Measurements from ENCODE around the gene KITLG.

Gene KITLG

DNA sequence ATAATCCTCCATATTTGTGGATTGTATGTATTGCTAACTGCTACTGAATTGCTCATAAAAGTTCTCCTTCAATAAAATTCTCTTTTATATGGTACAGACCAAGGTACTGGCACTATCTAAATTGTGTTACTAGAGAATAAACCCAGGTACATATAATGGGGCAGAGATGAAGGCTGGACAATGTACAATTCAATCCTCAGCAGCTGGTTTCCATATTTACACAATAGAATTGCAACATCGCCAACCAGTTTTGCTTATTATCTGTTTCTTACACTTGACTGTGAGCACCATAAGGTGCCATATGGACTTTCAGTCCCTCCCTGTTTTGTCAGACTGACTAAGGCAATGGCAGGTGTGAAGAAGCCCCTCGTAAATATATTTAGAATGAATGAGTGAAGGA lies 18.1 kb downstream of the KITLG start:
- DNase-seq = no peak
- no peak overlapping the region for H3K27ac ChIP-seq (ENCODE audit: low read length)
- H3K36me3 ChIP-seq (replicated peaks; ENCODE audit: insufficient read depth, low read length) = no peaks in the 10 kb centered on the region
- no peak overlapping the region for H2AFZ ChIP-seq (ENCODE audit: low read length)
- no peak overlapping the region for H3K4me3 ChIP-seq (ENCODE audit: low read length)
- no peaks in the 10 kb centered on the region for H3F3A ChIP-seq (ENCODE audit: insufficient read depth, low read length)
- no peak overlapping the region for H3K4me2 ChIP-seq (ENCODE audit: low read depth, low read length)
- H3K4me1 ChIP-seq (ENCODE audit: low read length) = no peaks in the 10 kb centered on the region
- no peaks in the 10 kb centered on the region for H4K20me1 ChIP-seq (ENCODE audit: insufficient read depth, low read length)
- H3K9me3 ChIP-seq (replicated peaks; ENCODE audit: insufficient read depth, low read length) = no peaks in the 10 kb centered on the region
- no peaks in the 10 kb centered on the region for H3K27me3 ChIP-seq (replicated peaks; ENCODE audit: insufficient read depth, low read length)
- TF ChIP-seq, protein P1, sequence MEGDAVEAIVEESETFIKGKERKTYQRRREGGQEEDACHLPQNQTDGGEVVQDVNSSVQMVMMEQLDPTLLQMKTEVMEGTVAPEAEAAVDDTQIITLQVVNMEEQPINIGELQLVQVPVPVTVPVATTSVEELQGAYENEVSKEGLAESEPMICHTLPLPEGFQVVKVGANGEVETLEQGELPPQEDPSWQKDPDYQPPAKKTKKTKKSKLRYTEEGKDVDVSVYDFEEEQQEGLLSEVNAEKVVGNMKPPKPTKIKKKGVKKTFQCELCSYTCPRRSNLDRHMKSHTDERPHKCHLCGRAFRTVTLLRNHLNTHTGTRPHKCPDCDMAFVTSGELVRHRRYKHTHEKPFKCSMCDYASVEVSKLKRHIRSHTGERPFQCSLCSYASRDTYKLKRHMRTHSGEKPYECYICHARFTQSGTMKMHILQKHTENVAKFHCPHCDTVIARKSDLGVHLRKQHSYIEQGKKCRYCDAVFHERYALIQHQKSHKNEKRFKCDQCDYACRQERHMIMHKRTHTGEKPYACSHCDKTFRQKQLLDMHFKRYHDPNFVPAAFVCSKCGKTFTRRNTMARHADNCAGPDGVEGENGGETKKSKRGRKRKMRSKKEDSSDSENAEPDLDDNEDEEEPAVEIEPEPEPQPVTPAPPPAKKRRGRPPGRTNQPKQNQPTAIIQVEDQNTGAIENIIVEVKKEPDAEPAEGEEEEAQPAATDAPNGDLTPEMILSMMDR (IDR thresholded peaks at IDR 0.05; ENCODE audit: low read length) = no peak
- TF ChIP-seq EZH2 (optimal IDR thresholded peaks at IDR 0.05; ENCODE audit: low read depth, low read length) (no peak), EZH2phosphoT487 (IDR thresholded peaks at IDR 0.05; ENCODE audit: low read length) (no peak)
- H3K9ac ChIP-seq (ENCODE audit: low read length) = no peak overlapping the region
- H3K9me2 ChIP-seq (replicated peaks; ENCODE audit: insufficient read depth, low read length) = no peaks in the 10 kb centered on the region
- H3K79me2 ChIP-seq (ENCODE audit: low read length) = no peaks in the 10 kb centered on the region

DNA sequence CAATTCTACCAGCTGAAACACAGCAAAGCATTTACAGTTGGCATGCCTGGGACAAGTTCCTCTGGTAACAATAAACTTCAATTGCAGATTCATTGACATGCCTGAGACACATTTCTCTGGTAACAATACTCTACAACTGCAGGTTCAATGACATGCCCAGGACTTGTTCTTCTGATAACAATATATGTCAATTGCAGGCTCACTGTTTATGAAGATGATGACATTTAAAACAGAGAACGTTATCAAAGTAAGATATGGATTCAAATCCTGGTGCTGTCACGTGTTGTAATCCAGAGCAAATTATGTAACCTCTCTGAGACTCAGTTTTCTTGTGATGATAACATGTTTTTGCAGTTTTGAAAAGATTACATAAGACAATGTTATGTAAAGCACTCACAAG lies 20.5 kb downstream of the KITLG start:
- Histone ChIP-seq H3K27ac (ENCODE audit: low read length) (no peak overlapping the region), H3F3A (ENCODE audit: insufficient read depth, low read length) (no peaks in the 10 kb centered on the region), H3K4me3 (ENCODE audit: low read length) (no peak overlapping the region), H3K27me3 (replicated peaks; ENCODE audit: insufficient read depth, low read length) (no peaks in the 10 kb centered on the region), H2AFZ (ENCODE audit: low read length) (no peak overlapping the region), H3K36me3 (replicated peaks; ENCODE audit: insufficient read depth, low read length) (no peaks in the 10 kb centered on the region), H4K20me1 (ENCODE audit: insufficient read depth, low read length) (no peaks in the 10 kb centered on the region), H3K9ac (ENCODE audit: low read length) (no peak overlapping the region), H3K4me1 (ENCODE audit: low read length) (no peaks in the 10 kb centered on the region), H3K9me2 (replicated peaks; ENCODE audit: insufficient read depth, low read length) (no peaks in the 10 kb centered on the region), H3K4me2 (ENCODE audit: low read depth, low read length) (no peak overlapping the region), H3K79me2 (ENCODE audit: low read length) (no peaks in the 10 kb centered on the region), H3K9me3 (replicated peaks; ENCODE audit: insufficient read depth, low read length) (no peaks in the 10 kb centered on the region)
- DNase-seq = no peak
- no peak for TF ChIP-seq EZH2 (optimal IDR thresholded peaks at IDR 0.05; ENCODE audit: low read depth, low read length)
- no peak for TF ChIP-seq EZH2phosphoT487 (IDR thresholded peaks at IDR 0.05; ENCODE audit: low read length)
- TF ChIP-seq, protein P1 (IDR thresholded peaks at IDR 0.05; ENCODE audit: low read length) = no peak

DNA sequence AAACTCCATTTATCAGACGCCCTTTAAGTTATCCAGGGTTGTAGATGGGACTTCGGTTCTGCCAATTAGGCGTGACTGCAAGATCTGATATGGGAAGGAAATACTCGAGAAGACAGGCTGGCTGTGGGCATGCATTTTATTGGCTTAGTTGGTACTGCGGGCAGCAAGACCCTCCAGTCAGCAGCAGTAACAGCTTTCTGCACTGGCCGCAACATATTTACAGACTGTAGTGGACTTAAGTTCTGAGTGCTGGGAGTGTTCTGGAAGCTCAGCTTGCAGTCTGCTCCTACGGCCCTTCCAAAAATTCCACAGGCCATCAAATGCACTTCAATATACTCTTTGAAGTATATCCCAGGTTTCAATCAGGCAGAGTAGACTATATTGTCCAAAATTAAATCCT lies 21.1 kb downstream of the KITLG start:
- no peaks in the 10 kb centered on the region for H3K36me3 ChIP-seq (replicated peaks; ENCODE audit: insufficient read depth, low read length)
- no peak overlapping the region for H2AFZ ChIP-seq (ENCODE audit: low read length)
- TF ChIP-seq EZH2phosphoT487 (IDR thresholded peaks at IDR 0.05; ENCODE audit: low read length) (no peak), EZH2 (optimal IDR thresholded peaks at IDR 0.05; ENCODE audit: low read depth, low read length) (no peak)
- TF ChIP-seq, protein P1 (IDR thresholded peaks at IDR 0.05; ENCODE audit: low read length) = no peak
- no peaks in the 10 kb centered on the region for H3K27me3 ChIP-seq (replicated peaks; ENCODE audit: insufficient read depth, low read length)
- no peak overlapping the region for H3K4me2 ChIP-seq (ENCODE audit: low read depth, low read length)
- H3K79me2 ChIP-seq (ENCODE audit: low read length) = no peaks in the 10 kb centered on the region
- H3F3A ChIP-seq (ENCODE audit: insufficient read depth, low read length) = no peaks in the 10 kb centered on the region
- H3K9ac ChIP-seq (ENCODE audit: low read length) = no peak overlapping the region
- H3K4me3 ChIP-seq (ENCODE audit: low read length) = no peak overlapping the region
- H3K4me1 ChIP-seq (ENCODE audit: low read length) = no peaks in the 10 kb centered on the region
- no peaks in the 10 kb centered on the region for H3K9me2 ChIP-seq (replicated peaks; ENCODE audit: insufficient read depth, low read length)
- H4K20me1 ChIP-seq (ENCODE audit: insufficient read depth, low read length) = no peaks in the 10 kb centered on the region
- no peak for DNase-seq
- no peak overlapping the region for H3K27ac ChIP-seq (ENCODE audit: low read length)
- no peaks in the 10 kb centered on the region for H3K9me3 ChIP-seq (replicated peaks; ENCODE audit: insufficient read depth, low read length)

All from MM.1S (cell line).